ENCODE results near the gene TMEM86A.

The TMEM86A gene

GRCh38 chr11:18723991-18724390 is 25.4 kb downstream of the TMEM86A start:
- no peak for DNase-seq

DNA sequence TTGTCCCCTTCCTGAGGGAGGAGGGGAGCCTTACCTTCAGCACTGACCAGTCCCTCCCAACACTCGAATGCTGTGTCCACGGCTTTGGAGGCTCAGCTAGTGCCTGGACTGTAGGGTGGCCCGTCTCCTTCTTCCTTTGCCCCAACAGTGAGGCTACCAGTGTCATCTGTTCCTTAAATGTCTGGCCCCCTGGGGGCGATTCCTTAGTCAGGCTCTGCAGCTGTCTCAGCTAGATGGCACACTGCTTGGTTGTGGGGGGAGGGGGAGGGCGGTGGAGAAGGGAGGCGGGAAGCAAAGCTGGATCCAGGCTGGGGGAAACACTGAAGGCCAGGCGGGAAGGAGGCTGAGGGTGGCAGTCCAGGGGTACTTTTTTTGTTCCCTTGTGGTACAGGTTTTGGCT is 27.5 kb downstream of the TMEM86A start, which contains the start of gene IGSF22:
TSS of gene IGSF22 (minus strand) at position 149 of the 400 bp plus-strand sequence. CDS start 1,952 bp downstream, outside the sequence.
- no peak for DNase-seq

DNA sequence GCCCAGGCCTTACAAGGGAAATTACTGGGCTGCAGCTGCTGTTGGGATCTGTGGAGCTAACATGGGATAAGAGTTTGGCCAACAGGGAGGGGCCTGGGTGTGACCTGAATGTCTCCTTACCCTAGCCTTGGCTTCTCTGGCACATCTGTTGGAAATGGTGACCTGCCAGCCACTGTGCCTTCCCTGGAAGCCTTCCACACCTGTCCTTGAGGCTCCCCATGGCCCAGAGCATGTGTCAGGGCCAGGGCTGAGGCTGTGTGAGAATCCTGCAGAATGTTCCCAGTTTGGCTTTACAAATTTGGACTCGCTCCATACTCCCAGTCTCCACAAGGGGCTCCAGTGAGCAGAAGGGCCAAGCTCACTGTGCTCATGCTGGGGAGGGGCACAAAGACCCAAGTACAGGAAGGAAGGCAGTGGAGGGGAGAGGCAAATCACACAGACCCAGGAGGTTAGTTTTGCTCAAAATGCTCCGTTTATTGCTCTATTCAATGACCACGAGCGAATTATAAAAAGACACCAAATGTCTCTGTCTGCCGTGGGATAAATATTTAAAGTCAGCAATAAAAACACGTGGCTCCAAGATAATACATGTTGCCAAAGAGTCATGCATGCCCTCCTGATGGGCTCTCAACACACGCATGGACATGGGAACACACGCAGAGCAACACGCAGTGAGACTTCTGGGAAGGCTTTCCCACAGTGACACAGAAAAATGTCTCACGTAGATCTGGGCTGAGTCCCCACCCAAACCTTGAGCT is 29.1 kb downstream of the TMEM86A start:
- peak; percentile 38 for DNase-seq

GRCh38 chr11:18728658-18729057 is 30.1 kb downstream of the TMEM86A start:
- no peak for DNase-seq

GRCh38 chr11:18729426-18729825 is 30.8 kb downstream of the TMEM86A start:
- no peak for DNase-seq

DNA sequence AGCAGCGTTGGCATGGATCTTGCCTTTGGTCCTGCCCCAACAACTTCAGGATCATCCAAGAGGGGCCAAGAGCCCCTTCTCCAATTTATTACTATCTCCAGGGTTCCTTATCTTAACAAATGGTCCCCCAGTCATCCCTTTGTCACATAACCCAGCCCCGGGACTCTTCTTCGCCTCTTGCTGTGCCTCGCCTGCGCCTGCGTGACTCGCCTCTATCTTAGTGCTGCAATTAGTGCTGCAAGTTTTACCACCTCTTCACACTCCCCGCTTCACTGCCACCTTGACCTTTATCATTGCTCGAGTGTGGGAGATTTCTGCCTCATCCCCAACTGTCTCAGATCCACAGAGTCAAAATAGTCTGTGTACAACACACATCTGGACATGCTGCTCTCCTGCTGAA is 31.4 kb downstream of the TMEM86A start:
- no peak for DNase-seq

DNA sequence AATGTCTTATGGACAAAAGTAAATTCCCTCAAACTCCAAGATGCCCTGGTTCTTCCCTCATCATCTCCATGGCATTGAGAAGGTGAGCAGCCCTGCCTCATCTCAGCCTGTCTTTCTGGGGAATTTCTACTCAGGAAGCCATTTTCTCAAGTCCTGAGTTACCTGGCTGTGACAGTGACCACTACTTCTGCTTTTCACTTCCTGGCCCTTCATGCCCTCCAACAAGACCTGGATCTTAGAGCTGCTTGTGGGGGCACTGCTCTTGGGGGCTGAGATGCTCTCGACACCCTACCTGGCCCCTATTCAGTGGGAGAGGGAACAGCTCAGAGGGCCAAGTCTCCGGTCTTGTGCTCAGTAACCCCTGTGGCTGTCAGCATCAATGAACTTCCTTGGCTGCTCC is 32.9 kb downstream of the TMEM86A start:
- no peak for DNase-seq

DNA sequence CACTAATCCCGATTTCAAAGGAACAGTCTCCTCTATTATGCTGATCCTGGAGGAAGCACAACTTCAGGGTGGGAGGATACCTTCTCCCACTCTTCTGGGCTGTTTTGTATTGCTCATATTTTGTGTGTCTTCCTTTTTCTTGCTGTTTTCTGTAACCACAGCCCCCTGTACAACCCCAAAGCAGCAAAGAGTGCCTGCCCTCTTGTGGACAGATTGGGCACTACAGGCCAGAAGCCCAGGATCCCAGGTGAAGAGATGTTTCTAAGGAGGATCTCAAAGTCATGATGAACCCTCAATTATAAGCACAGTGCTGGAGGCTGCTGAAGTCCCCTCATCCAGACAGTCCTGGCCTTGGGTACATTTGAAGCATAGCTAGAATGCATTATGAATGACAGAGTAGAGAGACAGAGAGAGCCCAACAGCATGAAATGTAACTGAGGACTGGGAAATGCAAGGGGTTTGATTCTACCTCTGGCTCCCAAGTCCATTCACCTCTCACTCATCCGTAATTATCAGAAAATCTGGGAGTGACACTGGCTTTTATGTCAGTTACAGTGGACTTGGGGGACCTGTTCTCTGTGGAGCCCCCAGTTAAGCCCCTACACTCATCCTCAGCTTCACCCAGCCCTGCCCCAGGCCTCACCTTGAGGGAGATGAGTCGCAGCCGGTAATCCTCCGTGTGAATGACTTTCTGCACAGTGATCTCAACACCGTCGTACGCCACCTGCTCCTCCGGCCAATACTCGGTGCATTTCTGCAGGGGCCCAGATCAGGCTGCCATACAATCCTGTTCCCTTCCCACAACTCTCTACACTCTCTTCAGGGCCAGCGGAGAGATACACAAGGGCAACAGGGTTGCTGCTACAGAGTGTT is 33.6 kb downstream of the TMEM86A start:
- peak; percentile 47 for DNase-seq

GRCh38 chr11:18733202-18733601 is 34.6 kb downstream of the TMEM86A start:
- DNase-seq: no peak

DNA sequence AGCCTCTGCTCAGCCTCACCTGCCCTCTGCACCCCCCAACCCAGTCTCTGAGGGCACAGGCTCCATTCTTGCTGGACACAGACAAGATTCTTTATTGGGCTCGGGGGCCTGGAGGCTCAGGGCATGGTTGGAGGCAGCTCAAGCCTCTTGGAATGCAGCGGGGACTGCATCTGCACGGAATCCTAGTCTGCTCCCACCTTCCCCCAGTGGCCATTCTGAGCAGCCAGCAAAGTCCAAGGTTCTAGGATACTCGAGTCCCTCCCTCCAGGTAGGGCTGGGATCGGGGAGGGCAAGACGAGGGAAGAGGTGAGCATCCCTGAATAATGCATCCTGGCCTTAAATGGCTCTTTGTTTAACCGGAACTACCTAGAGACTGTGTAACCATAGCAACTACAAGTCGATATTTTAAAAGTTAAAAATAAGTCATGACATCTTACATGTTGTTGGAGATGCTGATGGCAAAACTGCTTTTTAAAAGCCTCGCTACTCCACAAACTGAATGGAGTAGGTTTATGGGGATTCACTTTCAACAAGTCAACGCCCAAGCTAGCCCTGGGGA is 38.1 kb downstream of the TMEM86A start:
- no peak for DNase-seq

DNA sequence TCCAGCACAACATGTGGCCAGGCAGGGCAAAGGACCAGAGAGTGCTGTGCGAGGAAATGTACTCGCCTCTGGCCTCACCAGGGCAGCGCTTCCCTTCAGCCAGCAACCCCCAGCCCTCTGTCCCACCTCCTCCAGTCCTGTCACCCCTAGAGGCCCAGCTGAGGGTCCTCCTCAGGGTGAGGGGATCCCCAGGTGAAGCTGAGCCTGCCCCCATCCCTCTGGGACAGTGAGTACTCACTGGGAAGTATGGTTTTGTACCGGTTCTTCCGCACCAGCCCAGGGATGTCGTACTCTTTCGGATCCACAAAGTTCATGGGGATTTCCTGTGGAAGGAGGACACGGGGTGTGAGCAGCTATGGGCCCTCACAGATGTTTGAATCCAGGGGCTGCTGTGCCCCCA is 39.1 kb downstream of the TMEM86A start:
- no peak for DNase-seq

DNA sequence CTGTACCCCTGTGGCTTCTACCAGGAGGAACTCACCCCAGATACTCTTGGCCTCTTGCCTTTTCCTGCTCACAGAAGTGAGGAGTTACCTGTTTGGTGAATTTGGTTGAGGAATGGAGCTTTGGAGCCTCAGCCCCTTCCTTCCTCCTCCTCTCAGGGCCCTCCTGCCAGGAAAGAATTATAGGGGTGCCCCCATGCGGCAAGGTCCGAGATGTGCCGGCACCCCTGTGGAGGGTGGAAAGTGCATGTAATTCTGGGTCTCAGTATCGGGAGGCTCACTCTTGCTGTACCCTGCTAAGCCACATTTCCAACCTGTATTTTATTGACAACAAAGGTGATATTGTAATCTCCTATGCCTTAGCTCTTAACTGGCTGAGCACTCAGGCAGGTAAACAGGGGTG is 41.1 kb downstream of the TMEM86A start:
- DNase-seq: no peak

GRCh38 chr11:18741783-18742182 is 43.2 kb downstream of the TMEM86A start:
- DNase-seq: no peak

GRCh38 chr11:18743365-18743764 is 44.8 kb downstream of the TMEM86A start:
- no peak for DNase-seq

DNA sequence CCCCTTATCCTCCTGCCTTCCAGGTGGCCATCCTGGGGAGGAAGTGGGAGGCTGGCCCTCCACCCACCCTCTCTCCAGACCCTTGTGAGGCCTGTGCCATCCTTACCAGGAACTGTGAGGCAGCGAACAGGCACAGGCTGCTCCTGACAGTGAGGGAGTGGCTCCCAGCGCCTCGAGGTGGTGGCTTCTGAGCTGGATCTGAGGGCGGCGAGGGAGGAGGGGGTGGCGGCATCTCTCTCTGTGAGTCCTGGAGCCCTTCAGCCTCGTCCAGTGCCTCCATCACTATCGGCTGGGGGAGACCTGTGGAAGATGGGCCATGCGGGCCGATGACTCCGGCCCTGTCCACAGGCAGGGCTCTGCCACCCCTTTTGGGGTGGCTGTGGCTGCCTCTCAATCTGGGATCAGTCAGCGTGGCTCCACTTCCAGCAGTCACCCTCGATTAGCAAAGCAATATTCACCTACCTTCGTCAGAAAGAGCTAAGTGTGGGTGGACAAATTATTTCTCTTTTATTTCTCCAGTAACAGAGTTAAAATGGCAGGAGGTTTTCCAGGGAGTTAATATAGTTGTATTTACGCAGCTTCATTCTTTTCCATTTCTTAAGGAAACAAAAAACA is 45.4 kb downstream of the TMEM86A start:
- DNase-seq: no peak

DNA sequence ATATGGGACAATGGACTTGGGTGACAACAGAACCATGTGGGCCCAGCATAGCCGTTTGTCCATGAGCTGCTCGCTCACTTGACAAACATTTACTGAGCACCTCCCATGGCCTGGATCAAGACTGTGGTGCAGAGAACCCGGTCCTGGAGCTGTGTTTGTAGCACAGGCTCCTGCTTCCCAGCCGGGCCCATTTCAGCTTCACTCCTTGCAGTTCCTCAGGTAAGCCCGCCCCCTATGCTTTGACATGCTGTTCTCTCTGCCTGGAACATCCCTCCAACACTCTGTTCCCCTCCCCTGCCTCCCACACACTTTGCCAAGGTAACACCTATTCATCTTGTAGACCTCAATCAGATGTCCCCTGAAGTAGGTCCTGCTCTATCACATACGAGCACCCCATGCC is 46.7 kb downstream of the TMEM86A start:
- DNase-seq: no peak

- no peak for DNase-seq
Observed at GRCh38 chr11:18748766-18749365, 50.3 kb downstream of the TMEM86A start.

DNA sequence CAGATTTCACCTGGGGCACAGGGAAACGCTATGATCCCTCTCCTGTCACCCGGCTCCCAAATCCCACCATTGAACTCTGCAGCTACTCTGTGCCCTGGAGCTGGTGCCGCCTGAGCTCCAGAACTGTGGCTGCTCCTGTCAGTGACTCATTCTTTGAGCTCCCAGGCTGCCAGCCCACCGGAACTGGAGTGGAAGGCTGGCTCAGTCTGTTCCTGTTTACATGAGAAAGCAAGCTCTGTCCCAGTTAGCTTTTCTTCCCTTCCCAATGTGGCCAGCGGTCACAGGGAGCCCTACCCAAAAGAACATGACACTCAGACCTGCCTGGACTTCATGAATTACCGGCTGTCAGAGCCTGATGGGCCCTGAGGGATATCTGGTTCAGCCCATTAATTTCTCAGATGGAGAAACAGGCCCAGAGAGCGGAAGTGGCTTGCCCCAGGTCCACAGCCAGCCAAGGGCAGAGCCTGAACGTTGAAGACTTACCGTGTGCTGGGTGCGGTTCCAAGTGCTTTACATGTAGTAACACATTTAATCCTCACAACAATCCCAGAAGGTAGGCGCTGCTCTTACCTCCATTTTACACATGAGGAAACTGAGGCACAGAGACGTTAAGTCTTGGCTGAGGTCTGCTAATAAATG is 51.2 kb downstream of the TMEM86A start:
- DNase-seq: no peak

DNA sequence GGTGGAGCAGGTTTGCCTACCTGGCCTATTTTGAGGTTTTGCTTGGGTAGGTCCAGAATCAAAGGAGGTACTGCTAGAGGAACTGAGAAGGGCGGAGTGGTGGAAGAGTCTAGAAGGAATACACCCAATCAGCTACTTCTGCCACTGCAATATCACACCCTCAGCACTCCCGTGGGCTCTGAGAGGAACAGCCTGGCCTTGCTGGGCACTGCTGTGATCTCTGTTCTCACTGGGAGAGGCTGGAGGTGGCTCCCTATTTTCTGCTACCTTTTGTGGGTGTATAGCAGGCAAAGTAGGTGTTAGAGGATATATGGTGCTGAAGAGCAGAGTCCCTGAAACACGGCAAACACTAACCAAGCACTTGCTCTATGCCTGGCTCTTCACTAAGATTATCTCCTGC is 52.4 kb downstream of the TMEM86A start:
- DNase-seq: no peak

DNA sequence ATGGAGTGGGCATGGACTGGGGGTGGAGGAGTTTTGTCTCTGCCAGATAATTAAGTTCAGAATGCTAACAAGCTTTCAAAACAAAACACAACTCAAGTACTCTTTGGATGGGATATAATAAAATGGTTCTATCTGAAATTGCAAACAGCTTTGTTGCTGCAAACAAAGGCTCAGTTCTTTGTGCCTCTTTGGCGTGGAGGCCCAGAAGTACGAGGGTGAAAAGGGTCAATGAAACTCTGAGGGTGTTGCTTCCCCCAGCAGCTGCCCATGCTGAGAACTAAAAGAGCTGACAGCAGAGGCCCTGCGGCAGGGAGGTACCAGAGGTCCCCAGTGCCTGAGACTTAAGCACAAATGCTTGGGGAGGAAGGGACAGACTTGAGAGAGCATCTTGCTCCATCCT is 53.9 kb downstream of the TMEM86A start:
- DNase-seq: no peak

DNA sequence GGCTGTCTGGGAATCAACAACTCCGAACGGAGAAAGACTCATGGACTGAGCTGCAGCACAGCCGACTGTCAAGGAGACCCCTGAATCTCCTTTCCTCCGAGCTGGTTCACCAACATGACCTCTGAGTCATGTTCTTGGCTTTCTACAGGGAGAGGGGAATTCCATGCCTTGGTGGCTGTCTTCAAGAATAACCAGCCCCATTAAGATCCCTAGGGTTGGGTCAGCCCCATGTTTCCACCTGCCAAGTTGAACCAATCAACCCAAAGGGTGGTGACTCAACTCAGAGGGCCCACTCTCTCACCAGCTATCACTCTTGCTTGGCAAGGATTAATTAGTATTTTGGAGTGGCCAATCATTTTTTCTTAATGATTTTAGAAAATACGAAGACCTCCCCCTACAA is 55.7 kb downstream of the TMEM86A start:
- no peak for DNase-seq

Data from right kidney (tissue), 1 donor.